HG02642 (cell line): ENCODE results near the gene GPD1L.
A peak's percentile ranks its signal among the peaks of the same experiment; 100 is the strongest.
"Not testable (repeated sequence)": the region's sequence is repeated elsewhere in the genome, so short reads cannot be mapped to it uniquely, and the experiment has no call there.

Experiments used
- ATAC-seq: cut with Tn5 transposase; IDR thresholded peaks from one replicate; pipeline ENCODE4 v1.9.1; 2021; ENCODE audit warnings: mild to moderate bottlenecking; ENCODE audit not compliant: unreplicated experiment, poor library complexity

The GPD1L gene

DNA sequence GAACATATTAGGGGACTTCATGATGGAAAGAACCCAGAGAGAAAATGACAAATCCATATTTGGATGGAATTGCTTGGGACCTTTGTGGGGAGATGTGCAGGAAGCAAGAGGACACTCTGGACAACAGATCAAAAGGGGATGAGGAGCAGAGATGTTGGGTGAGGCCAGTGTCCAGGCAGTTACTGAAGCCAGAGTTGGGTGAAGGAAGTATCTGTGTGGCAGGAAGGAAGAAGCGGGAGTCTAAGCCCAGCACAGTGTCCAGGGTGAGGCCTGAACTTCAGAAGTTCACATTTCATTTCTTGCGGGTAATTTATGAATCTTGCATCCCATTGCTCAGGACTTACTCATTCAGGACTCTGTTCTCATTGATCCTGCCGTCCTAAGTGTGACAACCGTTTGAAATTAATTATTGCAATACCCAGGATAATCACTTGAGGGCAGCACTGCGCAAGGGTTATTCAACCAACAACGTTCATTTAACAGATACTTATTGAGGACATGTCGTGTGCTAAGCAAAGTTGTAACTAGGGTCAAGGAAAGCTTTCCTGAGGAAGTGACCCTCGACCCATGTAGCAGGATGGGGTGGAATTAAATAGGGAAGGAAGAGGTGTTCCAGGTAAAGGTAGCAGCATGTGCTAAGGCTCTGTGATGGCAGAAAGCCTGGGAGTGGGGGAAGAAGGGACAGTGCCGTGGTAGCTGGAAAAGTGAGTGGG, 70.7 kb downstream of the GPD1L start:
- peak; percentile 45 for ATAC-seq

GRCh38 chr3:32177702-32178198, 71.3 kb downstream of the GPD1L start:
- peak; percentile 77 for ATAC-seq

DNA sequence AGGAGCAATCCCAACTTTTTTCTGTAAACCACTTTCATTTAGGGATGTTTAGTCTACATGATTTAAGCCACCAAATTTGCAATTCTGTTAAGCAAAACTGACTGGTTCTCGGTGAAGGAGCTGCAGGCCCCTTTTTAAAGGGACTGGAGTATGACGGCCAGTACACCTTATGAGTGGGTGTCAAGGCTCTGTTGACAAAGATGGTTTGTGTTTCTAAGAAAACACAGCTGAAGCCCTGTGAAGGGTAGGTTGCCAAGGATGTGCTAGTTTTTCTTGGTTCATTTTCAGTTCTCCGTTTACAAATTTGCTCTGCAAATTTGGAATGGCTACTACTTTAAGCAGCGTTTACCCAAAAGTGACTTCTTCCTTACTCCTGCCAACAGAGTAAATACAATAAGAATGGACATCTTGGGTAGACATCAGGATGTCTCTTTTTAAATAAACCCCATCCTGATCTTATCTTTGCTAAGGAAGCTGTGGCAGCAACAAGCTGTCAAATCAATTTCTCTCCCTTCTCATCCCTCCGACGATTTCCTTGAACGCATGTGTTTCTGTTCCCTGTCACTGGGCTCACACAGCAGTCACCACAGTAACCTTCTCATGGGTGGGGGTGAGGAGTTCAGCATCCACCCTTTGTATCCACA, 73.8 kb downstream of the GPD1L start:
- ATAC-seq, result no peak

GRCh38 chr3:32181365-32181764, 74.9 kb downstream of the GPD1L start:
- ATAC-seq, result no peak

DNA sequence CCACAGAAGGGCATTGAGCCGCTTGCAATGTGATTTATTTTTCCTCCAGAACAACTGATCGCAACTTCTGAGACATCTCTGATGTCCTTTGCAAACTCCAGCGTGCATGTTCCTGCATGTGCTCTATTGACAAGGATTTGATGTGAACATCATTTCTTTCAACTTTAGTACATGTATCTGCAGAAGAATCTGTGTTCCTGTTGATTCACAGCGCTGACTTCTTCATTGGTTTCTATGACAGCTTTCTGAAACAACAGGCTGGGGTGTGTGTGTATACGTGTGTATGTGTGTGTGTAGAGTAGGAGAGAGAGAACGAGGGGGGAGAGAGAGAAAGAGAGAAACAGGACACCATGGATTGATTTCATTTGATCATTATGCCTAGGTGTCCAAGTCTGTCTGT, 75.4 kb downstream of the GPD1L start:
- no peak for ATAC-seq

- ATAC-seq, result no peak
Observed at GRCh38 chr3:32184187-32184730, 77.8 kb downstream of the GPD1L start.

GRCh38 chr3:32186097-32186496, 79.7 kb downstream of the GPD1L start:
- ATAC-seq, result no peak

- no peak for ATAC-seq
Observed at GRCh38 chr3:32186876-32187275, 80.5 kb downstream of the GPD1L start.

GRCh38 chr3:32189693-32190092, 83.3 kb downstream of the GPD1L start:
- no peak for ATAC-seq

- not testable (repeated sequence) for ATAC-seq
Observed at GRCh38 chr3:32190556-32190955, 84.1 kb downstream of the GPD1L start.

- no peak for ATAC-seq
Observed at GRCh38 chr3:32193101-32193500, 86.7 kb downstream of the GPD1L start.

DNA sequence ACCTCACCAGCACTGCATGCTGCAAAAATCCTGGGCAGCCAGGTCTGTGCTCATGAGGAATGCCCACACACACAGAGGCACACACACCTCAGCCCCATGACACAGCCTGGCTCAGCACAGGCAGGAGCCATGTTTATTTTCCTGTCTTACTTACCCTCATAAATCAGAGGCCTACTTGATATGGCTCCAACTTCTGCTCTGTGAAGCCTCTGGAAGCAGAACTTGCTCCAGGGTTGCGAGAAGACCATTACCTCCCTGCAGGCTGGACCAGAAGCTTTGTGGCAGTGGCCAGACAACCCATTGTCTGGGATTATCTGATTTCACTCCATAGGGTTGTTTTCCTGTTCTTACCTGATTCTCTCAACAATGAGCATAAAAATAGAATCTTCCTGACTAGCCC, 88.2 kb downstream of the GPD1L start:
- no peak for ATAC-seq

DNA sequence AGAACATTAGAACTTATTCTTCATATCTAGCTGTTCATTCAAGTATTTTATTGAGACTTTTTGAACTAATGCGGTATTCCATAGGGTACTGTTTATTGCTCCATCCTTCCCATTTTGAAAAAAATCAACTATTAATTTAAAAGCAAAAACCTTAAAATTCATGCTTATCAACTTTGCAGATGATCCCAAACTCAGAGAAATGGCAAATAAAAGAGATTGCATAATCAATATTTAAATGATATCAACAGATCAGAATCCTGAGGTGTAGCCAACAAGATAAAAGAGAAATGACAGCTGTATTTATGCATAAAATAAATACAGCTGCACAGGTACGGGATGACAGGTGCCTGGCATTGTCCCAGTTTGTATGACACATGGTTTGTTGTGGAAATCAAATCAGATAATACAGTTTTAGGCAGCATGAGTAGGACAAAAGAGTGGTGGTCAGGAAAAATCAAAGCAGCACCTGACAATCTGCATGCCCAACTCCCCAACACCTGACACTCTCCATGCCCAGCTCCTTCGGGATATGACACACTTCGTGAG, 89.6 kb downstream of the GPD1L start:
- no peak for ATAC-seq

DNA sequence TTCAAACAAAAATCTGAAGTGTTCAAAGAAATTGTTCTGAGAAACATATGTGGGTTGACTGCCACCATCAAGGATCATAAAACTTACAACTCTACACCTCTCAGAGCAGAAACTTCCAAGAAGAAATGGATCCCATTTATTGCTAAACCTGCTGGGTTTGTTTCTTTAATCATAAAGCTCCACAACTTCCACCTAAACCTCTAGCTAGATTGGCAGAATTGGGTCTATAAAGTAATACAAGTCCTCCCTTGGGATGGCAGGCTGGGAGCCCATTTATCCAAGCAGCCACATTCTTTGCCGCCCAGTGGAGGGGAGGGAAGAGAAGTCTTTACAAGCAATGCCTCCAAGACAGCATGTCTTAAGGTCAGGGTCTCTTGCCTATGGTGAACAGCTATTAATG, 91.6 kb downstream of the GPD1L start:
- no peak for ATAC-seq

DNA sequence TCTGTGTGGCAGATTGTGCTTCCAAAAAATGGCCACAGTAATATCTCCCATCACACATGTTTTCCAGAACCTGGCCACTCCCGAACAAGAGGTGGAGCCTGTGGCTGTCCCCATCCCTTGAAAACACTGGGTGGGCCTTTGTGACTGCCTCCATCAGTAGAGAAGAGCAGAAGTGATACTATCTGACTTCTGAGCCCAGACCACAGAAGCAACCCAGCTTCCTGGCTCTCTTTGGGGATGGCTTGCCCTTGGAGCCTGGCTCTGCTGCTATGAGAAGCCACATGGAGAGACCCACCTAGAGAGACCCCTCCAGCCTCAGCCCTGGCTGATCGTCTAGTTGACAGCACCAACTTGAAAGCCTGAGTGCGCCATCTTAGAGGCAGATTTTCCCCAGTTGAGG, 92.3 kb downstream of the GPD1L start:
- ATAC-seq, result no peak

DNA sequence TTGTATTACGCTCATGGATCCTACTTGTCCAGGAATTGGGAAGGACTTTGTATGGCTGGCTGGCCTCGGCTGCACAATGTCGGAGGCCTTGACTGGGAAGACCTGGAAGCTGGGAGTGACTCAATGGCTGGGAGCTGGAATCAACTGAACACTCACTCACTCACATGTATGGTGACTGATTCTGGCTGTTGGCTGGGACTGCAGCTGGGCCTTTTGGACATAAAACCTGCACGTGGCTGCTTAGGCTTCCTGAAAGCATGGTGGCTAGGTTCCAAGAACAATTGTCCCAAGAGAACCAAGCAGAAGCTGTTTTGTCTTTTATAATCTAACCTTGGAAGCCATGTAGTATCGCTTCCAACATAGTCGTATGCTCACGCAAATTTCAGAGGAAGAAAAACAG, 94.1 kb downstream of the GPD1L start:
- ATAC-seq, result no peak

DNA sequence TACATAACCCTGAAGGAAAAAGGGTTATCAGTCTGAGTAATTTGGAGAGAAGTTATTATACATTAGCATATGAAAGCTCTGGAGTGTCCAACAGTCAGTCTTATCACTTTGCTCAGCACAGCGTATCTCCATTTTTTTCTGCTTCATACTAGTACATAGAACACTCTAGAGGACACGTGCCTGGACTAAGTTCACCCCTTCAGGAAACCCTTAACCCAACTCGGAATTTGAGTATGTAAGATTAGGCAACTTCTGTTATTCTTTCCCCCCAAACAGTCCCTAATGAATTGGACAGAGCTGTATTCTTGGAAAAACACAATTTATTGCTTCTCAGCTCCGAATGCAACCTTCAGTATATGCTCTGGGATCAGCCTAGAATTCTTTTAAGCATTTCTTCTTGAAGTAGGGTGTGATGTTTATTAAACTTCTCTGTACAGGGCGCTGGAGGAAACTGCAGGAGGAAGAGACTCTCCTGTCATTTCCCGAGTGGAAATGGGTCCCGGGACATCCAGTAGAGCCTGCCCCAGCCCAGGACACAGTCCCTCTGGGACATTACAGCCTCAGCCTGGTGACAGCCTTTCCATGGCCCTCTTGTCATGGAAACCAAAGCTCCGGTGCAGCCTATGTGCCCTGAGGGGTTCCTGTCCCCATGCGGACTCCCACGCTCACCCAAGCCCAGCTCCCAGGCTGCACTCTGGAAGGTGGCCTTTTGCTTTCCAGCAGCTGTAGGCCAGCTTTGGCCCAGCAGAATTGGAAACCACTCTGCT, 94.8 kb downstream of the GPD1L start:
- no peak for ATAC-seq

DNA sequence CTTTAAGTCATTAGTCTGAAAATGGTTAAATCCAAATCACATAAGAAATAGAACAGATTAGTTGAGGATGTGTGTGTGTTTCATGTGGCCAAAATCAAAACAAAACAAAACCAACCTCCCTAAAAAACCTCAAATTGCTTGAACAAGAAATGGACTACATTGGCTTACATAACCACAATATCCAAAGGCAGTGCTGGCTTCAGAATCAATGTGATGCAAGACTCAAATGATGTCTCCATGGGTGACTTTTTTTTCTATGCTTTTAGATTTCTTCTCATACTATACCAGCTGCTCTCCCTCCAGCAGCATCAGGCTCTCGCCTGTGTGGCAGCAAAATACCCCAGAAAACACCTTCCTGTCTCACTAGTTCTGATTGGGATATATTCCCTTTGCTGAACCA, 96.1 kb downstream of the GPD1L start:
- ATAC-seq, result no peak

DNA sequence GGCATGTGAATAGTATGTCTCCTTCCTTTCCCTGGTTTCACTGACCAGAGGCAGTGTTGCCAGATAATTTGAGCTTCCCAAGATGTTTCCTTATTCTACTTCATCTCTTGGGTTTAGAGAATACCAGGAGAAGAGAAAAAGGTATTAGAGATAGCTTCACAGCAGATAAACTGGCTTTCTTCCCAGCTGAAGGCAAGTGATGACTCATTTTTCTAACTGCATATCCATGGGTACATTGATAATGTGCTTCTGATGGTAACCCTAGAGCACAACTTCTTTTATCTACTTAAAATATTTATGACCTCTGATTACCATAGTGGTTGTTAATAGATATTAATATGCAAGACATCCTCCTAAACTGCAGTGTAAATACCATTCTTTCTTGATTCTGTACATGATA, 97.4 kb downstream of the GPD1L start:
- no peak for ATAC-seq

DNA sequence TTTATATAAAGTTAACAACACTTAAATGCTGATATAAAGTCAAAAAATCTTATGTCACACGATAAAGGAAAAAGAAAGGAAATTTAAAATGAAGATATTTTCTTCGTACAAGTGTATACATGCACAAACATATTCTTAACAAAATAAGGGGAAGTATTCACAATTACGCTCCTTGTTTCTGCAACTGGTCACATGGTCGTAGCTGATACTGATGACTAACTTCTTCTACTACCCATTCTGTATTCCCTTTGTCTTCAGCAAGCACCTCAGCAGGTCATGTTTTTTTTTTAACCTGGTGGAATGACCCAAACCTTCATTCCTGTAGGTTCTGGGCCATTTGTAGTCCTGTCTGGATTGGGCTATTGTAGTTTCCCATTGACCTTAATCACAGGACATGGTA, 102.0 kb downstream of the GPD1L start:
- no peak for ATAC-seq

DNA sequence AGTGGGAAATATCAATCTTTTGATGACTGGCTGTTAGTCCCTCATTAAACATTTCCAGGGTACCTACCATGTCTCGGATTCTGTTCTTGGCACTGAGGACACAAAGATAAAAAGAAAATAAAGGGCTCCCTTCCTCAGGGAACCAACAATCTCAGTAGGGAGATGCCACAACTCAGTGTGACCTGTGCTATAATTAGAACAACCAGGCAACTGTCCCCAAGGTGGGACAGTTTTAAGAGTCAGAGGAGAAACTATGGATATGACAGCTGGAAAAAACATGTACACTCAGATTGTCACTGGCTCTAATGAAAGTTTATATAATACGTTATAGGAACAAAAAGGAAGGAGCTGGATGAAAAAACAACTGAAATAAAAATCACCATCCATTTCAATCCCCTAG, 108.8 kb downstream of the GPD1L start:
- no peak for ATAC-seq
